ENCODE measurements around the gene MRPL38. TPM values are rescaled to one million over a fixed set of nuclear protein-coding genes. Genes with fewer than 3 reads are reported as not detected.
"Not testable (repeated sequence)": the region's sequence is repeated elsewhere in the genome, so short reads cannot be mapped to it uniquely, and the experiment has no call there.

Gene MRPL38
- total RNA-seq, 1 donor from 2014 or later, result 70.8 TPM

DNA sequence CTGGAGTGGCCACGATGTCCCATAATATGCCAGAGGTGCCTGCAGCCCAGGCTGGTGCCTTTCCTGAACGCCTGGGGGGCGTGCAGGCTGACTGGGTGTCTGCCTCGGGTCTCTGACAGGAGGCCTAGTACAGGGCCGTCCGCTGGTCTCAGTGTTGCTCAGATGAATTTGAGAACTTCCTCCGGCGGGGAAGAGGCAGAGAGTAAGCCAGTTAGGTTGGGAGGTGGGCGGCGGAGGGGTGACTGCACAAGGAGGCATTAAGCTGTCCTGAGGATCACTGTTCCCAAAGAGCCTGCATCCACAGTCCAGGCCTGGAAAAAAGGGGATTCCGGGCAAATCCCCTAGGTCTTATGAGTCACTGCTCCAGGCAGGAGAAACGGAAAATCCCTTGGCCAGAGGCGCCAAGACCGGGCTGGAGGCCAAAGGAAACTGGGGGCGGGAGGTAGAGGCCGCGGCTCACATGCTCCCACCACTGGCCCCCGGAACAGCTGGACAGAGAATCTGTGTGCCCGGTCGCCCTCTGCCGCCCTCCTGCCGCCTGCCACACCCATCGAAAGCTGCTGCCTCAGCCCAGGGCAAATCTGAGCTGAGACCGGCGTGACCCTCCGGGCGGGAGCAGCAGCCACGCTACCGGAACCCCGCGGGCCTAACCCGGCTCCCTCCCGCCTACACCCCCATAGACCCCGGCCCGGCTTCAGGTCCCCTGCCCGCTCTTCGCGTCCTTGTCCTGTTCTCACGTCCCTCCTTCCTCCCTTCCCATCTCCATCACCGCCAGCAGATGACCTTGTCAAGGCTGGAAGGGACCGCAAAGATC lies 27.5 kb downstream of the MRPL38 start:
- peak; percentile 96 for DNase-seq (ENCODE audit: low spot score)

DNA sequence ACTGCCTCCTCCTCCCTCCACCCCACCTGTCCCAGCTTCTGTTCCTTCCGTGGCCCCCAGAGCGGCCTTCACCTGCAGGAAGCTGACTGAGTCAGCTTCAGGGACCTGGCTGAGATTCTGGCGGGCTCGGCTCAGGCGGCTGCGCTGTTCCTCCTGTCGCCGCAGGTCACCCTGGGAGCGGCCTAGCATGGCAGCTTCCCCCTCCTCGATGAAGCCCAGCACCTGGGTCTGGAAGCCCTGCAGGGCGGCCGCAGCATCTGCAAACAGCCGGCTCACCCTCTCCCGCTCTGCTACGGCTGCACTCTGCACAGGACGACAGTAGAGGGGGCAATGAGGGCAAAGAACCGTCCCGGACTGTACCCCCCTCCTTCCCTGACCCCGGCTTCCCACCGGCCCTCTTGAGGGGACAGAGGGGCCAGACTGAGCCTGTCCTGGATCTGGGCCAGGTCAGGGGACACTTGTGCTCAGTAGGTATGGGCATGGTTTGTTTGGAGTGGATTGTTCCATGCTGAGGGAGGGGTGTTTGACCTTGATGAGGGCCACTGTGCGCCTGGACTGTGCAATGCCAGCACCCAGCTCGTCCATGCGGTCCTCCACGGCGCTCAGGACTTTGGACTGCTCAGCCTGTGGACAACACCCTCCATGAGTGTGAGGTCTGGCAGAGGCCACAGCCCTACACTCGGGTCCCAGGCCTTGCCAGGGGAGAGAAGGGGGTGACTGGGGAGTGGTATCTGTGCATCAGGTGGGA lies 28.3 kb downstream of the MRPL38 start:
- no peak for DNase-seq (ENCODE audit: low spot score)

DNA sequence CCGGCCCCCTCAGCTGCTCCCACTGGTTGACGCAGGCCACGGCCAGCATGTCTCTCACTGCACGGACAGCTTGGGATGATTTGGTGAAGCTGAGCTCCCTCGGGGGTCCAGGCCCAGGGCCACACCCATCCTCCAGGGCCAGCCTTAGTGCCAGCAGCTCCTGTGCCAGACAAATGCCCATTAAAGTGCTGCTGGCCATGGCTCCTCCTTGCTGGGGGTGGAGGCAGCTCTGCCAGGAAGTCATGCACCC lies 28.8 kb downstream of the MRPL38 start:
- no peak for DNase-seq (ENCODE audit: low spot score)

DNA sequence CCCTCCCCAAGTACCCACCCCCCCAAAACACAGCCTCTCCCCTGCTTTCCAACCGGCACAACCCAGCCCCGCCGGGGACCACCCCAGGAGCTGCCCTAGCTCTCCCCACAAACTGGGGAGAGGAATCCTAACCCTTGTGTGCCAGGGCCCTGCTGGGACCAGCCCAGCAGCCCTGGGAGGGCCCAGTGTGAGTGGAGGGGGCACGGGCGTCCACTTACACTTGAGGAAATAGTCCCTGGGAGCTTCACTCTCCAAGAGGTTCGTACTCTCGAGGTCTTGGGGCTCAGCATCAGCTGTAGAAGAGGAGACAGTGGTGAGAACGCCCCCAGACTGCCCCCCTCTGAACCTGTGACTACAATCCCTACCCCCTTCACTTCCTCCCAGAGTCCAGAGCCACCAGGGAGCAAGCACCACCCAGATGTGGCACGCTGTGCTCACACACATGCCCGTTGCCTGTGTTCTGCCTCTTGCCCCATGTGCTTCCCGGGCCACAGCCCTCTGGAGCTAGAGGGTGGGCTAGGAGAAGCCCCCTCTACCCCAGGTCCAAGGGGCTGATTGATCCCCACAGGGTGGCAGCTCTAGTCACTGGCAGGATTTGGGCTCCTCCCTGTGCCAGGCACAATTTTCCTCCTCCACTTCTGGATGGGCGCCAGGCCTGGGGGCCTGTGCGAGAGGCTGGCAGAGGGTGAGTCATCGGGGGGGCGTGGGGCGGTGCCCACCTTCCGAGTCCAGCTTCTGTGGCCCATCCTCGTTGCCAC lies 29.3 kb downstream of the MRPL38 start:
- no peak for DNase-seq (ENCODE audit: low spot score)

DNA sequence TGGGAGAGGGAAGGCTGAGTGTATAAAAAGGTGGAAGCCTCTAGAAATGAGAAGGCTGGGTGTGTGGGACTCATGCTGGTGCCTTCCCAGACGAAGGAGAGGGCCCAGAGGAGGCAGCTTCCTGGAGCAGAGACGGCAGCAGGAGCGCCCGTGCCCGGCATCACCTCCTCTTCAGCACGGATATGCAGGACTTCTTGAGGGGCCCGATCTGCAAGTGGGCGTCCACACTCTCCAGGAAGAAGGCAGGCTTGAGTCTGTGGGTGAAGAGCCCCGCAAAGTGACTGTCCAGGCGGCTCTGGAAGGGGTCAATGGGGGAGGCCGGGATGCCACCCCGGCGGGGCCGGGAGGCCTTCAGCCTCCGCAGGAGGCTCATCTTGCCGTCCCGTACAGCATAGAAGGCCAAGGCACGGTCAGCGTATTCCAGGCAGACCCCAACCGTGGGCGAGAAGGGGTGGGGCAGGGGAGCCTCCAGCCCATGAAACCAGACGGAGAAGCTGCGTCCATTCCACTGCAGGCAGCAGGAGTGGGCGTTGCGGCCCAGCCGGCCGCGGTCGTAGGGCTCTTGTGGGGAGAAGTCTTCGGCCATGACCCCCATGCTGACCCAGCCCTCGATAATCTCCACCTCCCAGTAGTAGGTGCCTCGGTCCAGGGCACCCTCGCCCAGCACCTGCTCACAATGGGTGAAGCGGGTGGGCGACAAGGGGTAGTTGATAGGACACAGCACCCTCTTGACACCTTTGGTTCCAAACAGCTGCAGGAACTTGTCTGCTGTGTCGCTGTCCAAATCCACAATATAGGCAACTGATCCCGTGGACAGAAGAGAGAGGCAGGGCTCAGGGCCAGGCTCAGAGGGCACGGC lies 30.1 kb downstream of the MRPL38 start:
- DNase-seq (ENCODE audit: low spot score), result no peak

DNA sequence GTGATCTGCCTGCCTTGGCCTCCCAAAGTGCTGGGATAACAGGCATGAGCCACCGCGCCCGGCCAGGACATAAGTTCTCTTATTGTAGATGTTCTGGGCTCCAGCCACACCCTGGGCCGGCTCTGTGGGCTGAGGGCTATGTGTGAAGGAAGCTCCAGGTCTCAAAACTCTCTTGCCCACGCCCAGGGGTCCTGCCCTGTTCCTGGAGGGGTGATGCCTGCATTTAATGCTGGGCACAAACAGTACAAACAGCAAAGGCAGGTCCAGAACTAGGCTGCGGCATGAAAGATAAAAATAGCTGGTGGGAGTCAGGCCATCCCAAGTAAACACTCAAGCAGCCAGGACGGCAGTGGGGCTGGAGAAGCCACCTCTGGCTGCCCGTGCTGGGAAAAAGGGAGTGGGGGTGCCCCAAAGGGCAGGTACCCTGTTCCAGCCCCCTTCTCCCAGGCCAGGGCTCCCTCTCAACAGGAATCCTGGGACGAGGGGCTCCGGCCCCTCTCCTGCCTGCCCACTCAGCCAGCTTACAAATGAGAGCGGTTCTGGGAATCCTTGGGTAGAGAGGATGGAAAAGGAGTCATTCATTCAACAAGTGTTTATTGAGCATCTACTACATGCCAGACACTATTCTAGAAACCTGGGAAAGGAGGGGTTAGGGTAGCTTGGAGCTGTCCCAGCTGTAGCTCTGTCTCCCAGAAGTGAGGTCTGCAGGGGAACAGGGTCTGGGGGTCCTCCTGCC lies 30.9 kb downstream of the MRPL38 start:
- DNase-seq (ENCODE audit: low spot score), result no peak

DNA sequence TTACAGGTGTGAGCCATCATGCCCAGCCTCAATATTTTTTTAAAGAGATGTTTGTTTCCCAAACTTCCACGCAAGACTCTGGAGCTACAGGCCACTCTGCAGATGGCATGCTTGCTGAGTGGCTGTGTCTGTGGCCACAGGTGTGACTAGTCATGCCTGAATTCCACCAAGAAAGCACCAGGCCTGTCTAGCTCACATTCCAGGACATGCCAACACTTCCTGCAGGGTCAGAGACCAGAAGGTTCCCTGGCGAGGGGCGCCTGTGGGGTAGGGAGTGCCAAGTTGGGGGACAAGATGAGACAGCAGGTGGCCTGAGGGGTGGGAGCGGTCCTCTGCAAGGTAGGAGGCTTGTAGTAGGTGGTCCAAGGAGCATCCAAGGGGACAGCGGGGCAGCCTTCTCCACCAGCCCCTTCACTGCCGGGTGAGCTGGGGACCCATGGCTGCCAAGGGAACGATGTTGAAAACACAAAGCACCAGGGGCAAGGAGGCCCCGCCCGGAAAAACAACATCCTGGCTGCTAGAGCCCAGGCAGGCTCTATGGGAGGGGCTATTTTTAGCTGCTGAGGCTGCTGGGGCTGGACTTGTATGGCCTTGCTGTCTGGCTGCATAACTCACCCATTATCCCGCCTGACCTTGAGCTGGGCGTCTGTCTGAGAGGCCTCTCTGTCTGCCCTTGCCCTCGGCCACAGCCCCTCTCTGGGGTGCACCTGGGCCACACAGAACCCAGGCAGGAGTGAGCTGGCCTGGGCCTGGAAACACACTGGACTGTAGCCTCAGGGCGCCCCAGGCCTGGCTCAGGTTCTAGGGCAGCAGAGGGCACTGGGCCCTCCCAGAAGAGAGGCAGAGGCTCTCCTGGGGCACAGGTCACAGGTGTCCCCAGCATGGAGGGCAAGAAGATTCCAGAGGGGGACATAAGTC lies 32.0 kb downstream of the MRPL38 start:
- no peak for DNase-seq (ENCODE audit: low spot score)

DNA sequence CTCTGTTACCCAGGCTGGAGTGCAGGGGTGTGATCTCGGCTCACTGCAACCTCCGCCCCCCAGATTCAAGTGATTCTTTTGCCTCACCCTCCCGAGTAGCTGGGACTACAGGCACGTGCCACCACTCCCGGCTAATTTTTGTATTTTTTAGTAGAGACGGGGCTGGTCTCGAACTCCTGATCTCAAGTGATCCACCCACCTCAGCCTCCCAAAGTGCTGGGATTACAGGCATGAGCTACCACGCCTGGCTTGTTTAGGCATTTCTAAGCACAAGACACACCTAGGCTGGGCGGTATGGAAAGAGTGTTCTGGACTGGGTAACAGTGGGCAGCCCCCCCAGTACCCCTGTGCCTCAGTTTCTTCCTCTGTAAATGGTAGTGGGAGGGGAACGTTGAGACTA lies 34.5 kb downstream of the MRPL38 start:
- DNase-seq (ENCODE audit: low spot score), result not testable (repeated sequence)

DNA sequence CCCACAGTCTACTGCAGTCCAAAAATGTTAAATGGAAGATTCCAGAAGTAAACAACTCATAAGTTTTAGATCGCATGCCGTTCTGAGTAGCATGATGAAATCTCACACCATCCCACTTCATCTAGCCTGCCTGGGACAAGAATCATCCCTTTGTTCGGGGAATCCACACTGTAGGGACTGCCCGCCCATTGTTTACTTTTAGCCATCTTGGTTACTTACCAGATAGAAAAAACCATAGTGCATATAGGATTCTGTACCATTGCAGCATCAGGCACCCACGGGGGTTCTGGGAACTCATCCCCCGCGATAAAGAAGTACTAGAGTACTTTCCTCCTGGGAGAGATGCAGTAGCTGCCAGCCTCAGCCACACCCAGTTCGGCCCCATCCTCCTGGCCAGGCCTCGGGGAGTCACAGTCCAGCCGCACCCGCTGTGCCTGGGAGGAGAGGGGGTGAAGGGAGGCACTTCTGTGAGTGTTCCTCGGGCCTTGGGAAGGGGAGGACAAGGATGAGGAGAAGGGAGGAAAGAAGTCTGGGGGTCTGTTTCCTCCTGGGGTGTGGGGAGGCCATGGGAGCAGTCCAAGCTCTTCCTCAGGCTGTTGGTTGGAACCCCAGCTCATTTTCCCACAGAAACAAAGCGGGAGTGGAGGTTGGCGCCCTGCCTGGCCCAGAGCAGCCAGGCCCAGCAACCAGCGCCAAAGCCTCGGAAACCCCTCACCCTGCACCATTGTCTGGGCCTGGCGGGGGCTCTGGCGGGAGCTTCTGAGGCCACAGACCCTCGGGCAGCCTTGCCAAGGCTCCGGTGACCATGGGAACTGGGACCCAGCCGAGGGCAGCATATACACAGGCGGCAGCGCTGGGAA lies 35.2 kb downstream of the MRPL38 start:
- DNase-seq (ENCODE audit: low spot score), result no peak

DNA sequence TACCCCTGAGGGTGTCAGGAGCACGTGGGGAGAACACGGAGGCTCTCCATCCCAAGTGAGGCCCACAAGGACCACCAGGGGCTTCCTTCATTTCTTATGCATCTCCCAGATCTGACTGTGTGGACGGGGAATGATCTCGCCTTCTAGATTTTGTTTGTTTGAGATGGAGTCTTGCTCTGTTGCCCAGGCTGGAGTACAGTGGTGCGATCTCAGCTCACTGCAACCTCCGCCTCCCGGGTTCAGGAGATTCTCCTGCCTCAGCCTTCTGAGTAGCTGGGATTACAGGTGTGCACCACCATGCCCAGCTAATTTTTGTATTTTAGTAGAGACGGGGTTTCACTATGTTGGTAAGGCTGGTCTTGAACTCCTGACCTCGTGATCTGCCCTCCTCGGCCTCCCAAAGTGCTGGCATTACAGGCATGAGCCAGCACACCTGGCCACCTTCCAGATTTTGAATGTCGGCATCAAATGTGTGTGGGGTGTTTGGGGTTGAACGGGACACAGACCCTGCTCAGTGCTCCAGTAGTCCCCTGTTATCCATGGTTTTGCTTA lies 35.9 kb downstream of the MRPL38 start:
- not testable (repeated sequence) for DNase-seq (ENCODE audit: low spot score)

DNA sequence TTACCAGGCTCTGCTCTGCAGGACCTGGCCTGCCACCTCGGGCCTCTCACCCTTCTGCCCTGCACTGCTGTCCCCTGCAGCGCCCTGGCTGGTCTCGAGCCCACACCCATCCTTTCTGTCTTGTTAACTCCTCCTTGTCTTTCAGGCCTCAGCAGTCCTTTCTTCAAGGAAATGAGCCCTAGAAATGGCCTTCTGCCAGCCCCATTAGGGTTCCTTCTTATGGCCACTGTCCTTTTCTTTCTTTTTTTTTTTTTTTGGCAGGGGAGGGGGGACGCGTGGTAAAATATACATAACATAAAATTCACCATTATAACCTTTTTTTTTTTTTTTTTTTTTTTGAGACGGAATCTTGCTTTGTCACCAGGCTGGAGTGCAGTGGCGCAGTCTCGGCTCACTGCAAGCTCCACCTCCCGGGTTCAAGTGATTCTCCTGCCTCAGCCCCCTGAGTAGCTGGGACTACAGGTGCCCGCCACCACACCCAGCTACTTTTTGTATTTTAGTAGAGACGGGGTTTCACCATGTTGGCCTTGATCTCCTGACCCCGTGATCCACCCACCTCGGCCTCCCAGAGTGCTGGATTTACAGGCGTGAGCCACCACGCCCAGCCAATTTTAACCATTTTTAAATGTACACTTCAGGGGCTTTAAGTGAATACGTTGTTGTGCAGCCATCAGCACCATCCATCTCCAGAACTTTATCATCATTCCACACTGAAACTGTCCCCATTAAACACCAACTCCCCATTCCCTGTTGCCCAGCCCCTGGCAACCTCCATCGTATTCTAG lies 39.1 kb downstream of the MRPL38 start:
- not testable (repeated sequence) for DNase-seq (ENCODE audit: low spot score)

DNA sequence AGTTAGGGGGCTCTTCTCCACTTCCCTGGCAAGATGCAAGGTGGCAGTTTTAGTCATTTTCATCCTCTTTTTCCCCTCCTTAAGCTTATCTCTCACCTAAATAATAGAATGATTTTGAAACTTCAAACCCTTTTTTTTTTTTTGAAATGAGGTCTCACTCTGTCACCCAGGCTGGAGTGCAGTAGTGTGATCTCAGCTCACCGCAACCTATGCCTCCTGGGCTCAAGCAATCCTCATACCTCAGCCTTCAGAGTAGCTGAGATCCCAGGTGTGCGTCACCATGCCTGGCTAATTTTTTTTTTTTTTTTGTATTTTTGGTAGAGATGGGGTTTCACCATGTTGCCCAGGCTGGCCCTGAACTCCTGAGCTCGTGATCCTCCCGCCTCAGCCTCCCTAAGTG lies 39.8 kb downstream of the MRPL38 start:
- not testable (repeated sequence) for DNase-seq (ENCODE audit: low spot score)

DNA sequence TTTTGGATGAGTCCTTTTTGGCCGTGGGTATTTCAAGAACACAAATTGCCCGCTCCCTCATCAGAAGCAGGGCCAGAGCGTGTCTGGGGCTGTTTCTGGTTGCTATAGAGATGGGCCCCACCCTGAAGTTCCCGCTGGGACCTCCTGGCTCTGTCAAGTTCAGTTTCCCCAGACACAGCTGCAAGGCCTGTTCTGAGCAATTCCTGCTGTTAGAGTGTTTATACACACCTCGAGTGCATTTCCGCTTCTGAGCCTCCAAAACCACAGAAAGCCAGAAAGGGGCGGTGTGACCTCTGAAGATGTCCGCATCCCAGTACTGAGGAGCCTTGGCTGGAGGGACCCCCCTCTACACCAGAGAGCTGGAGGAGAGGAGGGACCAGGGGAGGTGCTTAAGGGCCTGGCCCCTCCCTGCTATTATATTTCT lies 40.2 kb downstream of the MRPL38 start:
- DNase-seq (ENCODE audit: low spot score), result no peak

DNA sequence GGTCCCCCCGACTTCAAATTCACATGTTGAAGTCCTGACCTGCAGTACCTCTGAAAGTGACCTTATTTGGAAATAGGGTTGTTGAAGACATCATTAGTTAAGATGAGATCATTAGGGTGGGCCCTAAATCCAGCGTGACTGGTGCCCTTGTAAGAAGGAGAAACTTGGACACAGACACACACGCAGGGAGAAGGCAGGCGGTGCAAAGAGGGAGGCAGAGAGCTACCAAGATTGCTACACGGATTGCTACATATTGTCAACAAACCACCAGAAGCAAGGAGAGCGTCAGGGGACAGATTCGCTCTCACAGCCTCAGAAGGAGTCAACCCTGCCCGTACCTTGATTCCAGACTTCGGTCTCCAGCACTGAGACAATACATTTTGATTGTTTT lies 42.8 kb downstream of the MRPL38 start:
- DNase-seq (ENCODE audit: low spot score), result no peak

DNA sequence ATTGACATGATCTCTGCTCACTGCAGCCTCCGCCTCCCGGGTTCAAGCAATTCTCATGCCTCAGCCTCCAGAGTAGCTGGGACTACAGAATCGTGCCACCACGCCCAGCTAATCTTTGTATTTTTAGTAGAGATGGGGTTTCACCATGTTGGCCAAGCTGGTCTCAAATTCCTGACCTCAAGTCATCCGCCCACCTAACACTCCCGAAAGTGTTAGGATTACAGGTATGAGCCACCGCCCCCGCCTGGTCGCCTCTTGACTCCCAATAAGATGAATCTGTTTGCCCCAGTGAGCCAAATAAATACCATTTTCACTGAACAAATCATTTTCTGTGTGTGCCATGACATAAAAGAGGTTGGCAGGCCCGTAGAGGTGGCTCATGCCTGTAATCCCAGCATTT lies 45.3 kb downstream of the MRPL38 start:
- not testable (repeated sequence) for DNase-seq (ENCODE audit: low spot score)

DNA sequence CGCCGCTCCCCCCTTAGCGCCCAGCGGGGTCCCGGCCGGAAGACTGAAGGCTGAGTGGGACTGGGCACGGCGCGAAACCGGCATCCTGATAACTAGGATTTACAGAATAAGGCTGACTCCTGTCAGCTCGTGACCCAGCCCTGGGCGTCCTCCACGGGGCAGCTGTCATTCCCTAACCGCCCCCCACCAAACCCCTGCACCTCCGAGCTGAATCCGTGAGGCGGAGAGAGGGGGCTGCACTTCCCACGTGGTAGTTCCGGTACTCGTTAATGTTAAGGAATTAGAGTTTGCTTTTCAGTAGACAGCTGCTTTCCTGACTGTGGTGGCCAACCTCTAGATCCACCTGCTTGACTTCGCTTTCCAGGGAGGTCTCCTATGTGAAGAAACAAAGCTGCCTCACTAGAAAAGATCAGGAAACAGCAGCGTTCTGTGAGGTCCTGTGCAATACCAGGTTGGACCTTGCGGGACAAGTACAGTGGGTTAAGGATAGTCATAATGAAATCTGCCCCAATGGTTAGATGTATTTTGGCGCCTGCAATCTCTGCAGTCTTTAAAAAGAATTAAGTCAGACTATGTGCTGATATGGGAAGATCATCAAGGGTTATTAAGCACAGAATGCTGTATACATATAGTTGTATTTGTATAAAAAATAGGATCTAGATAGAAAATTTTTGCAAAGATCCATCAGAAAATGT lies 48.5 kb downstream of the MRPL38 start:
- DNase-seq (ENCODE audit: low spot score), result no peak
